ENCODE data around the gene AKAP3.

The AKAP3 gene

DNA sequence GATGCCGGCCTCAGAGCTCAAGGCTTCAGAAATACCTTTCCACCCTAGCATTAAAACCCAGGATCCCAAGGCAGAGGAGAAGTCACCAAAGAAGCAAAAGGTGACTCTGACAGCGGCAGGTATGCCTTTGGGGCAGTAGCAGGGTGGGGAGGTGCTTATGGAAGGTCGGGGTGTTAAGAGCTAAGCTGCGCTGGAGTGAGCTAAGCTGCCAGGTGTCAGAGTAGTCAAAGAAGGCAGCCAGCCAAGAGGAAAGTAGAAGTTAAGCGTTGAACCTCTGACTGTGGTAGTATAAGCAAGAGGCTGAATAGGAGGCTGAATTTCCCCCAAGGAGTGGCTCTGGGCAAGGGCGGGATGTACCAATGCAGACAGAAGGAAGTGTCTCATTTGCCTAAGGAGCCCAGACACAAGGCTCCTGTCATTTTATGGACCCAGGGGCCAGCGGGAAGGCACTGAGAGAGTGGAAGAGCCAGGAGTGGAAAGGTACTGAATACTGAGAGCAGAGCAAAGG is 57.6 kb downstream of the AKAP3 start:
- no peak for DNase-seq

- no peak for DNase-seq
Observed at GRCh38 chr12:4589941-4590340, 58.9 kb downstream of the AKAP3 start.

DNA sequence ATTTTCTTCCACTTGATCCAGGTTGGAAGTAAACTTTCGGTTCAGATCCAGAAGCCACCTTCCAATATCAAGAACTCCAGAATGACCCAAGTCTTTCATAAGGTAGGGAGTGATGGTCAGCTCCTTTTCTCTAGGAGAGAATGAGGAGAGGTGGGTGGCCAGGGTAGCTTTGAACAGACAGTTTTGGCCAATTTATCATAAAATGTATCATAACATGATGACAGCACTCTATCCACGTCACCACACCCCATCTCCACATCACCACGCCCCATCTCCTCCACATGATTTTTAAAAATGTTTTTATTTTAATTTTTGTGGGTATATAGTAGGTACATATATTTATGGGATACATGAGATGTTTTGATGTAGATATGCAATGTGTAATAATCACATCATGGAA is 59.9 kb downstream of the AKAP3 start:
- no peak for DNase-seq

DNA sequence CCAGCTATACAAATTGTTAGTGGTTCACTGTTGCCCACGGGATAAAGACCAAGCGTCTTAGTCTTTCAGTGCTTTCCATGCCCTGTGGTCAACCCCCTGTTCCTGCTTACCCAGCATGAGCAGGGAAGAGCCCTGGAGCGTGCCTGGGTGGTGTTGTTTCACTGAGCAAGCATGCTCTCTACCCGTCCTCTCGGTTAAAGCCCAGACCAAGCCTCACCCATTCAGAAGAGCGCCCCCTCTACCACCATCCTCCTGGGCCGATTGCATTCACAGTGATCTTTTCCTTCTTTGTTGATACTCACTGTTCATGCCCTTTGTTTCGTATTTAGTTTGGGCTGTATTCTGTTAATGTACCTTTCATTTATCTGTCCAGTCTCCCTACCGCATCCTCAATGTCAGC is 61.7 kb downstream of the AKAP3 start:
- no peak for DNase-seq

GRCh38 chr12:4586500-4586899 is 62.4 kb downstream of the AKAP3 start:
- no peak for DNase-seq

DNA sequence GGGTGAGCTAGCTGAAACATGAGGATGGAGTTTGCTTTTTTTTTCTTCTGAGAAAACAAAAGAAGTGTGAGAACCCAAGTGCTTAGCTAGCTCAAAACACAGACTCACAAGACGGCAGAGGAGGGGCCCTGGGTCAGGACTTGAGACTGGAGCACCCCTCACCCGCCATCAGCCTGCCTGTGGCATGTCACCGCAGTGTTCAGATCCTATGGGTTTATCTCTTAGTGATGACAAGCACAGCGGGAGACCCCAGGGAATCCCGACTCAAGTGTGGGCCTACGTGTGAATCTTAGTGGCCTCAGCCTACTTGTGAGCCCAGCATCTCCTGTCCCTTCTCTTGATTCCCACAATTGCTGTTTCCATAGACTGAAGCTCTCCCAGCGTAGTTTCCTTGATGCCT is 64.0 kb downstream of the AKAP3 start:
- DNase-seq = no peak

GRCh38 chr12:4584281-4584680 is 64.6 kb downstream of the AKAP3 start:
- no peak for DNase-seq

DNA sequence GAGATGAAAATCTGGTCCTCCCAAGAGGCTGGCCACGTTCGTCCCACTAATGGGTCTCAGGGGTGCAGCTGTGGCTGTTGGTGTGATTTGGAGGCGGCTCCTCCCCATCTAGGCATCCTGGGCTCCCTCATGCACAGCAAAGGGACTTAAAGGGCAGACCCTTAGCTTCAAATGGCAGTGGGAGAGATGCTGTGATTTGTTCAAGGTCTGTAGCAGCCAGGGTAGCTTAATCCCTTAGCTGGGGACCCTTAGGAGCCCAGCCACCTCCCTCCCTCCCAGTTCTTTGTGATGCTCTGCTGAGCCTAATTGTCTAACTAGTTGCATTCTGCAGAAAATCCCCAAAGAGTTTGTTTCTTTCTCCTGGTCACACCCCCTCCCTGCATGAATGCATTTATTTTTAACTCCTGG is 68.6 kb downstream of the AKAP3 start:
- no peak for DNase-seq

- DNase-seq = no peak
Observed at GRCh38 chr12:4579305-4580102, 69.3 kb downstream of the AKAP3 start.

DNA sequence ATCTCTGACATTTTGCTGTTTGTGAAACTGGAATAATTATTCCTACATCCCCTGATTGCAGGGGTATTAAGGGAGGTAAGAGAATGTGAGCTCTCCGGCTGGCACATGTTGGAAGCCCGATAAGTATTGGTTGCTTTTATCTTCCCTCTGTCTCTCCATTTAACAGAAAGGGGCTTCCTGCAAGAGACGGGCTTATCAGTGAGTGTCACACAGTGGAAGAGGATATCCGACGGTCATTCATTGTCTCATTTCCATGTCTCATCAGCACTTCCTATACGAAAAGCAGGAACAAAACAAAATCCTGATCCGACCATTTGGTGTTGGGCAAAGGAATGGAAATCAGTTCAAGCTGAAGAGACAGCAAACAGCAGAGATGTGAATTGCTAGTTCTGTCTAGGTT is 76.2 kb downstream of the AKAP3 start:
- no peak for DNase-seq

- DNase-seq = no peak
Observed at GRCh38 chr12:4569261-4569660, 79.6 kb downstream of the AKAP3 start.

DNA sequence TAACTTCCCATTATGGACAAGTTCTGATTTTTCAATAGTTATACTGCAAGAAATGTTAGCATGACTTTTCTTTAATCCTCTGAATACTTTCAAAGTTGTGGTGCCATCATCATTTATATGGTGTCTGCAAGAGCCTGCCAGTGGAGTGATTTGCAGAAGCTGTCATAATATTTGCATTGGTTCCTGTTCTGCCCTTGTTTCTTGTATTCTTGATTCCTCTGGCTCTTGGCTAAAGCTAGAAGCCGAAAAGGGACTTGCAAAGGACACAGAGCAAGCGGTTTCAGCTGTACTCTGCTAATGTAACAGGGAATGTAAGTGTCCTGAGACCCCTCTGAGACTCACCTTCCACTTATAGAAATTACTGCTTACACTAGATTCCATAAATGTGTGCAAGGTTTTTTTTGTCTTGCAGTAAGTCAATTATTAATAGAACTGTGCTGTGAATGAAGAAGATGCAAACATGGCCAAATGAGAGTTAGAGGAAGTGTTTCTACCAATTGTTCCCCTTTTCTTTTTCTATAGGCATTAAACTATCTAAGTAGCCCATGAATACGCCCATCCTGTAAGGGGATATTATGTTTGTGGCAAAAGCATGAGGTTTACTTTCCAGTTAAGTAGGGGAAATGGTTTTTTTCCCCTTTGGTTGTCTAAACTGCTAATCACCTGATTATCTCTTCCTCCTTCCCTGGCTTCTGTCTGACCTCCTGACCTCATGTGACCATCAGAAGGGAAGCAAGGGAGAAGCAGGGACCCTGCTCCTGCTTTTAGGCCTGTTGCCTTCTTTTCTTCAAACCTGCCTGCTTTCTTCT is 81.6 kb downstream of the AKAP3 start:
- no peak for DNase-seq

- no peak for DNase-seq
Observed at GRCh38 chr12:4566474-4566873, 82.4 kb downstream of the AKAP3 start.
